OCI-LY1 (cell line): Measurements from ENCODE around the gene TOP3B.

ENCODE experiments used
- H2AFZ ChIP-seq: fragments of 200-600 bp; sonication (generic), shearing (Covaris generic); 2 replicates; pipeline ENCODE4 v1.6.0; 2014; ENCODE audit warnings: antibody characterized with exemption, mild to moderate bottlenecking, low read length
- H3F3A ChIP-seq: fragments of 200-600 bp; sonication (generic), shearing (Covaris generic); 2 replicates; pipeline ENCODE4 v1.6.0; 2014; ENCODE audit warnings: mild to moderate bottlenecking, antibody characterized with exemption, low read length, moderate library complexity; ENCODE audit not compliant: insufficient read depth
- H3K27ac ChIP-seq: fragments of 200-600 bp; sonication (generic); 2 replicates; pipeline ENCODE4 v1.5.1; 2014; ENCODE audit warnings: low read length, mixed run types, mild to moderate bottlenecking, low read depth; ENCODE audit not compliant: poor library complexity, severe bottlenecking
- H3K27me3 ChIP-seq: fragments of 200-600 bp; sonication (generic); 2 replicates; pipeline ENCODE4 v1.6.0; 2014; ENCODE audit warnings: antibody characterized with exemption, mild to moderate bottlenecking, low read length, moderate library complexity; ENCODE audit not compliant: insufficient read depth
- H3K36me3 ChIP-seq: fragments of 200-600 bp; sonication (generic); 2 replicates; pipeline ENCODE4 v1.6.1; 2014; ENCODE audit warnings: mild to moderate bottlenecking, antibody characterized with exemption, low read length, moderate library complexity, mixed read lengths; ENCODE audit not compliant: insufficient read depth
- H3K4me1 ChIP-seq: fragments of 200-600 bp; sonication (generic); 2 replicates; pipeline ENCODE4 v1.5.1; 2014; ENCODE audit warnings: mild to moderate bottlenecking, low read length, moderate library complexity; ENCODE audit not compliant: insufficient read depth, severe bottlenecking
- H3K4me2 ChIP-seq: fragments of 200-600 bp; sonication (generic), shearing (Covaris generic); 2 replicates; pipeline ENCODE4 v1.6.1; 2014; ENCODE audit warnings: low read length
- H3K4me3 ChIP-seq: fragments of 200-600 bp; sonication (generic); 2 replicates; pipeline ENCODE4 v1.5.1; 2014; ENCODE audit warnings: low read length, low read depth, mild to moderate bottlenecking, mixed read lengths; ENCODE audit not compliant: poor library complexity, severe bottlenecking
- H3K79me2 ChIP-seq: fragments of 200-600 bp; shearing (Covaris generic); 2 replicates; pipeline ENCODE4 v1.6.1; 2016; ENCODE audit warnings: mixed run types, low read length, mixed read lengths; ENCODE audit not compliant: insufficient read depth
- H3K9ac ChIP-seq: fragments of 200-600 bp; sonication (generic), shearing (Covaris generic); 2 replicates; pipeline ENCODE4 v1.6.1; 2014; ENCODE audit warnings: mild to moderate bottlenecking, low read length, mixed read lengths
- H3K9me2 ChIP-seq: fragments of 200-600 bp; sonication (generic), shearing (Covaris generic); 2 replicates; pipeline ENCODE4 v1.6.1; 2014; ENCODE audit warnings: low read depth, mild to moderate bottlenecking, low read length, mixed read lengths
- H3K9me3 ChIP-seq: fragments of 200-600 bp; shearing (Covaris generic); 2 replicates; pipeline ENCODE4 v1.6.1; 2014; ENCODE audit warnings: low read length, mixed read lengths
- H4K20me1 ChIP-seq: fragments of 200-600 bp; sonication (generic), shearing (Covaris generic); 2 replicates; pipeline ENCODE4 v1.6.0; 2016; ENCODE audit warnings: mild to moderate bottlenecking, low read length; ENCODE audit not compliant: insufficient read depth
- CTCF ChIP-seq: fragments of 200-600 bp; sonication (generic), shearing (Covaris generic); IDR thresholded peaks from 2 replicates; pipeline ENCODE4 v1.5.1; 2017; ENCODE audit warnings: mild to moderate bottlenecking, antibody characterized with exemption, low read length, moderate library complexity, mixed read lengths
- EZH2 ChIP-seq: fragments of 200-600 bp; sonication (generic), shearing (Covaris generic); IDR thresholded peaks from 2 replicates; pipeline ENCODE4 v1.8.0; 2017; ENCODE audit warnings: borderline replicate concordance, mixed run types, mild to moderate bottlenecking, antibody characterized with exemption, low read length, moderate library complexity, mixed read lengths

Gene TOP3B

GRCh38 chr22:22005945-22006595 is 23.5 kb upstream of the TOP3B start:
- Histone ChIP-seq H3K9ac (no peak overlapping the region), H3F3A (no peaks in the 10 kb centered on the region), H3K4me3 (no peak overlapping the region), H3K27me3 (no peaks in the 10 kb centered on the region), H4K20me1 (no peaks in the 10 kb centered on the region), H2AFZ (no peak overlapping the region), H3K4me2 (no peak overlapping the region), H3K9me2 (no peaks in the 10 kb centered on the region), H3K79me2 (no peaks in the 10 kb centered on the region), H3K4me1 (no peaks in the 10 kb centered on the region), H3K27ac (no peak overlapping the region), H3K36me3 (peaks cover 18% of the 10 kb centered on the region; the same call in 1 of the 2 replicates), H3K9me3 (no peaks in the 10 kb centered on the region)
- TF ChIP-seq EZH2 (no peak), CTCF (no peak)

GRCh38 chr22:22003233-22003632 is 20.6 kb upstream of the TOP3B start:
- Histone ChIP-seq H3K9ac (no peak overlapping the region), H3K79me2 (no peaks in the 10 kb centered on the region), H3K9me3 (no peaks in the 10 kb centered on the region), H3K4me3 (no peak overlapping the region), H2AFZ (no peak overlapping the region), H3K27ac (no peak overlapping the region), H3K9me2 (no peaks in the 10 kb centered on the region), H3F3A (no peaks in the 10 kb centered on the region), H3K27me3 (no peaks in the 10 kb centered on the region), H4K20me1 (no peaks in the 10 kb centered on the region), H3K4me2 (no peak overlapping the region), H3K4me1 (no peaks in the 10 kb centered on the region), H3K36me3 (no peaks in the 10 kb centered on the region; the same call in 1 of the 2 replicates)
- TF ChIP-seq CTCF, result no peak
- no peak for TF ChIP-seq EZH2

- Histone ChIP-seq H3K36me3 (no peaks in the 10 kb centered on the region; the same call in 1 of the 2 replicates), H3K9me3 (no peaks in the 10 kb centered on the region), H3F3A (no peaks in the 10 kb centered on the region), H3K4me1 (no peaks in the 10 kb centered on the region), H3K4me3 (no peak overlapping the region), H3K27me3 (no peaks in the 10 kb centered on the region), H3K27ac (no peak overlapping the region), H3K9ac (no peak overlapping the region), H3K79me2 (no peaks in the 10 kb centered on the region), H3K9me2 (no peaks in the 10 kb centered on the region), H2AFZ (no peak overlapping the region), H4K20me1 (no peaks in the 10 kb centered on the region), H3K4me2 (no peak overlapping the region)
- TF ChIP-seq CTCF (no peak), EZH2 (no peak)
Observed at GRCh38 chr22:22002526-22003055, 20.0 kb upstream of the TOP3B start.
